Body of pancreas (tissue), 4 donors: ENCODE results near the gene MTR.

Experiments
- POLR2A ChIP-seq, 3 donors: fragments of 450-650 bp; IDR thresholded peaks; one replicate each; pipeline ENCODE4 v1.6.1; 2016; ENCODE audit warnings: antibody characterized with exemption in 3 of 3, mild to moderate bottlenecking in 2 of 3
- TF ChIP-seq, protein P1 (sequence below), 7 experiments: fragments of 450-650 bp in 4 of 7; fragments of 200-600 bp in 3 of 7; sonication (generic) in 3 of 7; IDR thresholded peaks; one replicate each; pipeline ENCODE4 v1.5.1; 2016 to 2019; ENCODE audit warnings: antibody characterized with exemption in 7 of 7

DNA sequence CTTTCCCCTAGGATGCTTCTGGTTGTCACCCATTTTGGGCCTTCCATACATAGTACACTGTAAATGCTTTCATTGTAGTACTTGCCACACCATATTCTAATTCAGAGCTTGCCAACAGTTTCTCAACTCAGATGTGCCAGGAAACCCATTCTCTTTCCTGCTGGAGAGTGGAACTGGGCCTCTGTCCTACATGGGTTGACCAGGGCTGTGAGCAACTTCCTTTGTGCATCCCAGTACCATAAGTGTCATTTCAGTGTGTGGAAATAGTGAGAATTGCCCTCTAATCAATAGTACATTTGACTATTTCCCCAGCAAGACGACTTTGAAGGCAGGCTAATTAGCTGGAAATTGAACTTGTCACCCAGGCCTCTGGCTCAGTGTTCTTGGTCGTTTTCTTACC, 74.8 kb downstream of the MTR start:
- TF ChIP-seq, protein P1, sequence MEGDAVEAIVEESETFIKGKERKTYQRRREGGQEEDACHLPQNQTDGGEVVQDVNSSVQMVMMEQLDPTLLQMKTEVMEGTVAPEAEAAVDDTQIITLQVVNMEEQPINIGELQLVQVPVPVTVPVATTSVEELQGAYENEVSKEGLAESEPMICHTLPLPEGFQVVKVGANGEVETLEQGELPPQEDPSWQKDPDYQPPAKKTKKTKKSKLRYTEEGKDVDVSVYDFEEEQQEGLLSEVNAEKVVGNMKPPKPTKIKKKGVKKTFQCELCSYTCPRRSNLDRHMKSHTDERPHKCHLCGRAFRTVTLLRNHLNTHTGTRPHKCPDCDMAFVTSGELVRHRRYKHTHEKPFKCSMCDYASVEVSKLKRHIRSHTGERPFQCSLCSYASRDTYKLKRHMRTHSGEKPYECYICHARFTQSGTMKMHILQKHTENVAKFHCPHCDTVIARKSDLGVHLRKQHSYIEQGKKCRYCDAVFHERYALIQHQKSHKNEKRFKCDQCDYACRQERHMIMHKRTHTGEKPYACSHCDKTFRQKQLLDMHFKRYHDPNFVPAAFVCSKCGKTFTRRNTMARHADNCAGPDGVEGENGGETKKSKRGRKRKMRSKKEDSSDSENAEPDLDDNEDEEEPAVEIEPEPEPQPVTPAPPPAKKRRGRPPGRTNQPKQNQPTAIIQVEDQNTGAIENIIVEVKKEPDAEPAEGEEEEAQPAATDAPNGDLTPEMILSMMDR (IDR thresholded peaks at IDR 0.05), result no peak
- no peak for TF ChIP-seq POLR2A (IDR thresholded peaks at IDR 0.05)
